ENCODE results near the gene TOMM20L.

The TOMM20L gene

DNA sequence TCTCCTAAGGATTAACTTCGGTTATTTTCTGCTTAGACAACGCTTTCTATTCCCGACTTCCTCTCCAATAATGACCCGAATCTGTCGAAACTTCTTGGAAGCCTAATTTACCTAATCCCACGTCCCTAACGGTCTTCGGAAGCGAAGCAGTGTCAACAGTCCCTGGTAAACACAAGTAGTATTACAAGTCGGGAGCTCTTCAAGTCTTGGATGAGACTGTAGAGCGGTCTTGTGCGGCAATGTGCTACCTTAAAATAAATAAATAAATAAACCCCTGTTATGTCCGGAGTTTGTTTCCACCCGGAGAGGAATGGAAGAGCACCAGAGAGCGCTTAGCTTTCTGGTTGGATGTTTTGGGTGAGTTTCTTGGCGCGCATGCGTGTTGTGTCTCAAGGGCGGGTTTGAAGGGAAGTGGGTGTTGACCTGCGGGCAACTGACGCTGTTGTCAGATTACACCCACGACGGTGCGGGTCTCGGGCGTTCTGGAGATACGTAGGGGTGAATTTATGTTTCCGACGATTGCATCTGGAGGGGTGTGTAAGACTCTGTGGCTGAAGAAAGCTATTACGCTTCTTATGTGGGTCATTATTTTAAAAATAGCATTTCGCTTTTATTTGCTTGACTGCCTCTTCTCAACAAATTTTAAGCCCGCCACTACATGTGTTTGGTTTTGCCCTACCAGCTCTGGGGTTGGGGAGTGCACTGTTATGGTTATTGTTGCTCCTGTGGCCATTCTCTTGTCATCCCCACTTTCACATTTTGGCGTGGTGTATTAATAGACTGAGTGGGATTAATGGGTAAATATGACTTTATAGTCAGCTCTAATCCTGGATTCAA is 31.8 kb downstream of the TOMM20L start, which contains the start of the genes KIAA0586 and TIMM9:
Gene KIAA0586, plus strand, starts transcription at position 439 of the 837 bp plus-strand sequence. CDS start 546 bp downstream, outside the sequence.
Gene TIMM9, minus strand, starts transcription at position 251 of the 837 bp plus-strand sequence. CDS start 15,586 bp downstream, outside the sequence.
- DNase-seq: peak; percentile 98

GRCh38 chr14:58428118-58428683 is 32.5 kb downstream of the TOMM20L start:
- DNase-seq: no peak

DNA sequence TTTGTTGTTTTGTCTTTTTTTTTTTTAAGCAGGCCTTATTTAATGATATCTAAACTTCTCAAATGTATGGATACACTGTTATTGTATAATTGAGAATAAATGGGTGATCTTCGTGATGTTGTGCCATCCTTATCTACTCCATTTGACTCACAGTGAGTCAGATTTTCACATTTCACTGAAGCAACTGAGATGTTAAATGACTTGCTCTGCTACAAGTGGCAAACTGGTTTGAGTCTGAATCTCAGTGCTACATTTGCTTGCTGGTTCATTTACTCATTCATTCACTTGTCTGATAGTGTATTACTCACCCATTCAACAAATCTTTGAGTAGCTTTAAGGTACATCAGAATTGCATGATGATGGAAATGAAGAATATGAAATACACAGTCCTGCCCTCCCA is 34.4 kb downstream of the TOMM20L start:
- no peak for DNase-seq

GRCh38 chr14:58439476-58439875 is 43.7 kb downstream of the TOMM20L start:
- DNase-seq: no peak

DNA sequence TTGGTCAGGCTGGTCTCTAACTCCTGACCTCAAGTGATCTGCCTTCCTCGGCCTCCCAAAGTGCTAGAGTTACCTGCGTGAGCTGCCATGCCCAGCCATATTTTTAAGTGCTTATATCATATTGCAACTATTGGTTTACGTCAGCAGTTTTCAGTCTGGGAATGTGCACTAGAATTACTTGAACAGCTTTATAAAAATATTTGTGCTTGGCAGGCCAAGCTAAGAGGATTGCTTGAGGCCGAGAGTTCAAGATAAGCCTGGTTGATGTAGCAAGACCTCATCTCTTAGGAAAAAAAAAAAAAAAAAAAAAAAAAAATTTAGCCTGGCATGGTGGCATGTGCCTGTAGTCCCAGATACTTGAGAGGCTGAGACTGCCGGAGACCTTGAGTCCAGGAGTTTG is 48.9 kb downstream of the TOMM20L start:
- no peak for DNase-seq

DNA sequence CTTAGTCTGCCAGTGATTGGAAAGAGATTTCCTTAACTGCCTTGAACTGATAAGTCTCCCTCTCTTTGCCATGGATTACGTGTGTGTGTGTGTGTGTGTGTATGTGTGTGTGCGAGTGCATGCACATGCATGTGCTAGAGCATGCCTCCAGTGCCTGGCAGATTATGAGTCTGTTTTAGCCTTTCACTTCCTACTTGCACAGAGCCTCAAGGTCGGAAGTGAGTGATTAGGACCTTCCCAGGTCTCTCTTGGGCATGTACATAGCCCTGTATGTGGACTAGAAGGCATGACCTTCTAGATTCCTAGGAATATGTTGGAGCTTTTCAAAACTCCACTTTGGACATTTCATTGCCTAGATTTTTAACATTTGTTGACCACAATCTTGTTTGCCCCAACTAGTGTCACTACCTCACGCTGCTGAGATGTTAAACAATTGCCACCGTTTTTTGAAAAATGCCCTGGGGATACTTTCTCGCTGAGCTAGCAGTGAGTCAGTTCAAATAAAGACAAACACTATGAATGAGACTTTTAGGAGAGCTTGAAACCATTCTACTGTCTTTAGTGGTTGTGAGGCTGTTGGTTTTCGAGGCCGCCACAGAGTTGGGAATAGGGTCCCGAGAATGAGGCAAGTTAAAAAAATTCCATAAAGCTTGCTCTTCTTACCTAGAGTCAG is 60.0 kb downstream of the TOMM20L start:
- no peak for DNase-seq
